Endodermal cell (in vitro differentiated cells): ENCODE results near the gene STK32B. TPM values are rescaled to one million over a fixed set of nuclear protein-coding genes. Genes with fewer than 3 reads are reported as not detected.

Experiments used
- DNase-seq: peaks from one replicate; pipeline ENCODE4 v3.0.0-alpha.2; 2017
- H3K27ac ChIP-seq: 2 replicates; pipeline ENCODE4 v1.5.1; 2013; ENCODE audit warnings: mild to moderate bottlenecking, low read depth, low read length, moderate library complexity
- H3K27me3 ChIP-seq: 2 replicates; pipeline ENCODE4 v1.6.1; 2013; ENCODE audit warnings: mild to moderate bottlenecking, low read length, moderate library complexity; ENCODE audit not compliant: insufficient read depth, control insufficient read depth, poor library complexity, severe bottlenecking
- H3K36me3 ChIP-seq: 2 replicates; pipeline ENCODE4 v1.7.0; 2013; ENCODE audit warnings: mild to moderate bottlenecking, low read length, moderate library complexity; ENCODE audit not compliant: control insufficient read depth, insufficient read depth
- H3K4me1 ChIP-seq: one replicate; pipeline ENCODE4 v1.7.0; 2013; ENCODE audit warnings: low read length; ENCODE audit not compliant: control insufficient read depth, insufficient read depth
- H3K4me3 ChIP-seq: 2 replicates; pipeline ENCODE4 v1.5.1; 2013; ENCODE audit warnings: mild to moderate bottlenecking, low read length, moderate library complexity
- H3K9ac ChIP-seq: 2 replicates; pipeline ENCODE4 v1.6.1; 2013; ENCODE audit warnings: mild to moderate bottlenecking, low read length, moderate library complexity; ENCODE audit not compliant: poor library complexity, severe bottlenecking; ENCODE audit errors: extremely low read depth
- H3K9me3 ChIP-seq: 2 replicates; pipeline ENCODE4 v1.6.1; 2013; ENCODE audit warnings: mild to moderate bottlenecking, low read length, moderate library complexity; ENCODE audit not compliant: control insufficient read depth
- H3K27ac Mint-ChIP-seq: 2 replicates; pipeline ENCODE4 v1.8.0; 2020; ENCODE audit warnings: mixed read lengths
- H3K27me3 Mint-ChIP-seq: 2 replicates; pipeline ENCODE4 v1.8.0; 2021; ENCODE audit warnings: mild to moderate bottlenecking, mixed read lengths; ENCODE audit not compliant: insufficient read depth
- H3K36me3 Mint-ChIP-seq: 2 replicates; pipeline ENCODE4 v1.8.0; 2020; ENCODE audit warnings: low read depth, mixed read lengths
- H3K4me1 Mint-ChIP-seq: 2 replicates; pipeline ENCODE4 v1.8.0; 2020; ENCODE audit warnings: mixed read lengths
- H3K4me3 Mint-ChIP-seq: 2 replicates; pipeline ENCODE4 v1.8.0; 2020; ENCODE audit warnings: mild to moderate bottlenecking, moderate library complexity, mixed read lengths
- H3K9me3 Mint-ChIP-seq: 2 replicates; pipeline ENCODE4 v1.8.0; 2020; ENCODE audit warnings: mild to moderate bottlenecking, mixed read lengths
- CTCF ChIP-seq: fragments of 200-600 bp; sonication (generic); conservative IDR thresholded peaks from 2 replicates; pipeline ENCODE4 v1.5.0; 2021; ENCODE audit warnings: antibody characterized with exemption, mild to moderate bottlenecking
- WGBS, 2 experiments: methylation state at CpG; one replicate each; pipeline versions ENCODE4 v1.1.5 to v1.1.7; 2013; ENCODE audit warnings: missing lambda C conversion rate in 2 of 2, mixed read lengths in 1 of 2; ENCODE audit not compliant: insufficient coverage in 1 of 2, insufficient read length in 1 of 2; 5-methylcytosine and 5-hydroxymethylcytosine counted together
- total RNA-seq, 2 donors: library from RNA; stranded (reverse); fragmentation: NEBNext Ultra II Directional in 1 of 2; extraction: Animal tissue kit (Norgen Biotek cat#: 25700) in 1 of 2; gene quantifications; 2 replicates in 1 of 2; 3 replicates in 1 of 2; pipeline ENCODE4 v1.2.1, GENCODE V29; 2021

STK32B gene
- total RNA-seq, 2 donors from 2014 or later = 1.4 to 1.5 TPM

GRCh38 chr4:5041699-5042098 lies 9.6 kb upstream of the STK32B start:
- Mint-ChIP-seq H3K36me3 (no peaks in the 10 kb centered on the region), H3K27ac (no peak overlapping the region), H3K27me3 (peaks cover 5% of the 10 kb centered on the region), H3K4me3 (no peak overlapping the region), H3K9me3 (peaks cover 8% of the 10 kb centered on the region), H3K4me1 (no peaks in the 10 kb centered on the region)
- WGBS, 2 experiments = 94 to 96% methylated on average over 7 of the region's 7 CpGs
- Histone ChIP-seq H3K4me1 (no peaks in the 10 kb centered on the region), H3K27ac (no peak overlapping the region), H3K9me3 (no peaks in the 10 kb centered on the region), H3K9ac (no peak overlapping the region), H3K36me3 (no peaks in the 10 kb centered on the region), H3K27me3 (no peaks in the 10 kb centered on the region), H3K4me3 (no peak overlapping the region)
- no peak for DNase-seq
- TF ChIP-seq CTCF = no peak

GRCh38 chr4:5043579-5043978 lies 7.7 kb upstream of the STK32B start:
- H3K4me3 Mint-ChIP-seq = no peak overlapping the region
- no peaks in the 10 kb centered on the region for H3K36me3 Mint-ChIP-seq
- H3K9ac ChIP-seq = no peak overlapping the region
- H3K4me1 ChIP-seq = no peaks in the 10 kb centered on the region
- H3K27me3 ChIP-seq = no peaks in the 10 kb centered on the region
- H3K36me3 ChIP-seq = no peaks in the 10 kb centered on the region
- DNase-seq = peak; percentile 64
- no peaks in the 10 kb centered on the region for H3K4me1 Mint-ChIP-seq
- no peak overlapping the region for H3K27ac Mint-ChIP-seq
- 81 to 87% methylated on average over 2 to 6 of the region's 6 CpGs for WGBS, 2 experiments
- peaks cover 5% of the 10 kb centered on the region for H3K27me3 Mint-ChIP-seq
- no peaks in the 10 kb centered on the region for H3K9me3 ChIP-seq
- H3K4me3 ChIP-seq = no peak overlapping the region
- TF ChIP-seq CTCF = no peak
- peaks cover 8% of the 10 kb centered on the region for H3K9me3 Mint-ChIP-seq
- no peak overlapping the region for H3K27ac ChIP-seq

GRCh38 chr4:5044341-5044740 lies 6.9 kb upstream of the STK32B start:
- Histone ChIP-seq H3K27me3 (no peaks in the 10 kb centered on the region), H3K36me3 (no peaks in the 10 kb centered on the region), H3K9me3 (no peaks in the 10 kb centered on the region), H3K9ac (no peak overlapping the region), H3K4me3 (no peak overlapping the region), H3K27ac (no peak overlapping the region), H3K4me1 (no peaks in the 10 kb centered on the region)
- WGBS, 2 experiments = 85 to 89% methylated on average over 2 to 3 of the region's 3 CpGs
- peaks cover 8% of the 10 kb centered on the region for H3K9me3 Mint-ChIP-seq
- H3K27me3 Mint-ChIP-seq = peaks cover 5% of the 10 kb centered on the region
- H3K4me3 Mint-ChIP-seq = no peak overlapping the region
- no peaks in the 10 kb centered on the region for H3K36me3 Mint-ChIP-seq
- no peak overlapping the region for H3K27ac Mint-ChIP-seq
- H3K4me1 Mint-ChIP-seq = no peaks in the 10 kb centered on the region
- DNase-seq = no peak
- TF ChIP-seq CTCF = no peak
